Aorta (tissue), 5 donors: Measurements from ENCODE around the gene CMTR2. TPM values are rescaled to one million over a fixed set of nuclear protein-coding genes. Genes with fewer than 3 reads are reported as not detected.

Source experiments
- ATAC-seq: fragments of 200-7000 bp; cut with Tn5 transposase; one replicate; pipeline ENCODE4 v1.9.1; 2022; ENCODE audit warnings: moderate library complexity; ENCODE audit not compliant: low FRiP score
- DNase-seq, 2 donors: peaks; one replicate each; pipeline ENCODE4 v3.0.0-alpha.2; 2020
- H3K27ac ChIP-seq, 2 donors: one replicate each; pipeline ENCODE4 v1.5.1; 2013; ENCODE audit warnings: low read length in 2 of 2, mild to moderate bottlenecking in 2 of 2, moderate library complexity in 2 of 2, control low read depth in 1 of 2, inconsistent platforms in 1 of 2, low read depth in 1 of 2
- H3K27me3 ChIP-seq, 2 donors: one replicate each; pipeline ENCODE4 v1.6.1; 2013; ENCODE audit warnings: control low read depth in 1 of 2, low read length in 1 of 2, mild to moderate bottlenecking in 1 of 2, moderate library complexity in 1 of 2; ENCODE audit not compliant: insufficient read depth in 2 of 2, control insufficient read depth in 1 of 2
- H3K36me3 ChIP-seq, 2 donors: one replicate each; pipeline ENCODE4 v1.6.1; 2013; ENCODE audit warnings: control low read depth in 1 of 2, low read length in 1 of 2, mild to moderate bottlenecking in 1 of 2; ENCODE audit not compliant: insufficient read depth in 2 of 2, control insufficient read depth in 1 of 2
- H3K4me1 ChIP-seq, 2 donors: one replicate each; pipeline ENCODE4 v1.6.1; 2013; ENCODE audit warnings: low read length in 2 of 2, control low read depth in 1 of 2, mild to moderate bottlenecking in 1 of 2, moderate library complexity in 1 of 2; ENCODE audit not compliant: insufficient read depth in 2 of 2, control insufficient read depth in 1 of 2
- H3K4me3 ChIP-seq, 2 donors: one replicate each; pipeline ENCODE4 v1.5.1; 2013; ENCODE audit warnings: low read length in 2 of 2, control low read depth in 1 of 2, mild to moderate bottlenecking in 1 of 2
- H3K9me3 ChIP-seq: one replicate; pipeline ENCODE4 v1.6.1; 2013; ENCODE audit warnings: mild to moderate bottlenecking, low read length; ENCODE audit not compliant: control insufficient read depth
- WGBS, 2 donors: extraction: QIAGEN DNeasy Blood & Tissue Kit; methylation state at CpG; one replicate each; pipeline ENCODE4 v1.1.7; 2013; 5-methylcytosine and 5-hydroxymethylcytosine counted together
- intact Hi-C, 2 donors: fragments of 100-400 bp; cut with DNase I; formaldehyde crosslinking; loops; one replicate each; pipeline versions ENCODE4 v1.14.2 to v1.15.0; 2022
- polyA plus RNA-seq, 2 donors: library from polyadenylated mRNA; stranded (reverse); fragments of 200-250 nt; gene quantifications; one replicate each; pipeline ENCODE4 v1.2.3, GENCODE V29; 2013
- total RNA-seq, 2 donors: library from RNA; stranded (reverse); fragmentation: NEBNext Ultra II Directional; extraction: Animal tissue kit (Norgen Biotek cat#: 25700); gene quantifications; one replicate each; pipeline ENCODE4 v1.2.1, GENCODE V29; 2021
- donor health status: healthy with polysubstance abuse.
- donor health status: Bipolar disorder and iron deficiency.
- donor health status: DM: no; HTN: no; CAD: no.
- donor health status: DM: no; HTN: no; CAD: no.
- donor health status: DM: yes; HTN: yes; CAD: no.

CMTR2 gene
- total and polyA plus RNA-seq, 4 donors = 6.8 to 14.9 (median 10.9) TPM

DNA sequence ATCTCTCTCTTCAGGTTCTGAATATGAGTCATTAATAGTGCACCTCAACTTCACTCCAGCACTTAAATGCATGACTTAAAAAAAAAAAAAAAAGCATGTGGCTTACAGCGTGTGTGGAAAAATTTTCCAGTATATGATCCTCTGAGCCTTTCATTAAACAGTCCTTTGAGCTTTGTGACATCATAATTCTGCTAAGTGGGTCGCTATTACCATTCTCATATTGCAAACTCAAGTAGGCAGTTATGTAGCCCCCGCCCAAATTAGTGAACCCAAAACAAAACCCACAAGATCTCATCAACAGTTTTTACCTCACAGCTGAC lies 672 bp downstream of the CMTR2 start:
- intact Hi-C loops = no loop called here
- WGBS, 2 donors = 6 to 7% methylated on average over 3 of the region's 3 CpGs
- Histone ChIP-seq H3K4me1 (no peaks in the 10 kb centered on the region), H3K36me3 (peaks cover 4 to 16% of the 10 kb centered on the region in 2 donors), H3K27ac (peak overlapping the region in 1 of 2 donors; percentile 69), H3K9me3 (no peaks in the 10 kb centered on the region), H3K4me3 (peak overlapping the region; percentile 51 to 88), H3K27me3 (no peaks in the 10 kb centered on the region)
- no peak for DNase-seq
- no peak for ATAC-seq

DNA sequence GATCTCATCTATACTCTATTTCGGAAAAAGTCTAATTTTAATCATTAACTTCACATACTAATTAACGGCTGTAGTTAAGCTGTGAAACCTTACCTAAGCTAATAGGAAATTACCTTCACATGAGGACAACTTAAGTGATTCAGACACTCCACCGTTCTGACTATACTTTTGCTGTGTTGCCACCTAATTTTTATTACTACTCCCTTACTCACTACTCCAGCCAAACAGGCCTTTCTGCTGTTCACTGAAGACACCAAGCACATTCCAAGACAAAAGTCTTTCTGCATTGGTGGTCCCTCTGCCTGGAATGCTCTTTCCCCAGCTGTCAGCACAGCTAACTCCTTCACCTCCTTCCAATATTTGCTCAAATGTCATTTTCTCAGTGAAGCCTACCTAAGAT lies 1.3 kb downstream of the CMTR2 start:
- ATAC-seq (no peak), DNase-seq (no peak)
- peaks cover 4 to 18% of the 10 kb centered on the region in 2 donors for H3K36me3 ChIP-seq
- H3K4me1 ChIP-seq = no peaks in the 10 kb centered on the region
- intact Hi-C loops = no loop called here
- WGBS, 2 donors = 83 to 88% methylated on average over 3 of the region's 3 CpGs
- H3K9me3 ChIP-seq = no peaks in the 10 kb centered on the region
- no peak overlapping the region for H3K27ac ChIP-seq
- H3K4me3 ChIP-seq = peak overlapping the region in 1 of 2 donors; percentile 51
- H3K27me3 ChIP-seq = no peaks in the 10 kb centered on the region

DNA sequence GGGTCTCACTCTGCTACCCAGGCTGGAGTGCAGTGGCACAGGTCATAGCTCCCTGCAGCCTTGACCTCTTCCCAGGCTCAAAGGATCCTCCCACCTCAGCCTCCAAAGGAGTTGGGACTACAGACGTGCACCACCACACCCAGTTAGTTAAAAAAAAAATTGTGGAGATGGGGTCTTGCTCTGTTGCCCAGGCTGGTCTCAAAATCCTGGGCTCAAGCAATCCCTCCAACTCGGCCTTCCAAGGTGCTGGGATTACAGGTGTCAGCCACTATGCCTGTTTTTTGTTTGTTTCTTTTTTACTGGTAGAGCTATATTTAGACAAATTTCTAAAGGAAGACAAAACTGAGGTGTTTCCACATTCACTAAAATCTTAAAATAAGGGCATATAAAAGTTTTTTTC lies 1.7 kb downstream of the CMTR2 start:
- ATAC-seq (no peak), DNase-seq (no peak)
- no peaks in the 10 kb centered on the region for H3K27me3 ChIP-seq
- H3K36me3 ChIP-seq = peaks cover 4 to 18% of the 10 kb centered on the region in 2 donors
- intact Hi-C loops = no loop called here
- H3K4me3 ChIP-seq = no peak overlapping the region
- H3K9me3 ChIP-seq = no peaks in the 10 kb centered on the region
- H3K4me1 ChIP-seq = no peaks in the 10 kb centered on the region
- WGBS, 2 donors = 92 to 94% methylated on average over 2 of the region's 2 CpGs
- H3K27ac ChIP-seq = no peak overlapping the region

DNA sequence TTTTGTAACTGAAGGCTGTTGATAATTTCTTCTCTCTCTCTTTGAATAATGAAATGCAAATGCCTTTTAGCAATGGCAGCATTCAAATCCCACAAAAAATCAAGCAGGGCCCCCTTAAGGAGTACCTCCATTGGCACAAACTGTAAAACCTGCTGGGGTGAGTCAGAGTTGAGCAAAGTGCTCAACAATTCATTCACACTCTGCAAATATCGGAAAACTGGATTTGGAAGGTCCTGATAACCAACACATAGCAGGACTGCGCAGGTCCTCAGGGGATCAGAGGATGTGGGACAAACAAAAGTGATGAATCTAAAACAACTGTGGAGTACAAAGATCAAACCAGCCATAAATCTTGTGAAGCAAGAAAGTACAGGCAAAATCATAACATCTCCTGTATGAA lies 5.6 kb downstream of the CMTR2 start:
- Histone ChIP-seq H3K27me3 (no peaks in the 10 kb centered on the region), H3K36me3 (peaks cover 4 to 18% of the 10 kb centered on the region in 2 donors), H3K4me1 (no peaks in the 10 kb centered on the region), H3K4me3 (no peak overlapping the region), H3K9me3 (no peaks in the 10 kb centered on the region), H3K27ac (no peak overlapping the region)
- ATAC-seq (no peak), DNase-seq (no peak)
- WGBS, 2 donors = 96 to 98% methylated on average over 2 of the region's 2 CpGs
- intact Hi-C loops = no loop called here

DNA sequence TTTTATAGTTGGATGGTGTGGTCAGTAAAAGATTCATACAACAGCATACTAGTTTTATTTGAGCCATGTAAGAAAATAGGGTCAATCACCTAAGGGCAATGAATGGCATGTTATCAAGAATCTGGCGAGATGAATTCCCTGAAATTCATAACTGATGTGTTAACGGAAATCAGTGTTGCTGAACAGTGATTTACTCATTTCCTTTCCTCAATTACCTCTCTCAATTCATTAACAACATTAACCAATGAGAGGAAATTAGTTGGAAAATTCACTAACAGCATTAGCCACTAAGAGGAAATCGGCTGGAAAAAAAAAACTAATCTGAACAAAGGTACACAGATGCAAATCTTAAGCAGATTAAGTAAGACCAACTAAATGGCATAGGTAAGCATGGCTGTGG lies 6.3 kb downstream of the CMTR2 start:
- Histone ChIP-seq H3K27ac (no peak overlapping the region), H3K4me1 (no peaks in the 10 kb centered on the region), H3K36me3 (peaks cover 4 to 18% of the 10 kb centered on the region in 2 donors), H3K4me3 (no peak overlapping the region), H3K27me3 (no peaks in the 10 kb centered on the region), H3K9me3 (no peaks in the 10 kb centered on the region)
- WGBS, 2 donors = 93 to 96% methylated on average over 3 of the region's 3 CpGs
- no peak for DNase-seq
- intact Hi-C loops = no loop called here
- ATAC-seq = no peak

DNA sequence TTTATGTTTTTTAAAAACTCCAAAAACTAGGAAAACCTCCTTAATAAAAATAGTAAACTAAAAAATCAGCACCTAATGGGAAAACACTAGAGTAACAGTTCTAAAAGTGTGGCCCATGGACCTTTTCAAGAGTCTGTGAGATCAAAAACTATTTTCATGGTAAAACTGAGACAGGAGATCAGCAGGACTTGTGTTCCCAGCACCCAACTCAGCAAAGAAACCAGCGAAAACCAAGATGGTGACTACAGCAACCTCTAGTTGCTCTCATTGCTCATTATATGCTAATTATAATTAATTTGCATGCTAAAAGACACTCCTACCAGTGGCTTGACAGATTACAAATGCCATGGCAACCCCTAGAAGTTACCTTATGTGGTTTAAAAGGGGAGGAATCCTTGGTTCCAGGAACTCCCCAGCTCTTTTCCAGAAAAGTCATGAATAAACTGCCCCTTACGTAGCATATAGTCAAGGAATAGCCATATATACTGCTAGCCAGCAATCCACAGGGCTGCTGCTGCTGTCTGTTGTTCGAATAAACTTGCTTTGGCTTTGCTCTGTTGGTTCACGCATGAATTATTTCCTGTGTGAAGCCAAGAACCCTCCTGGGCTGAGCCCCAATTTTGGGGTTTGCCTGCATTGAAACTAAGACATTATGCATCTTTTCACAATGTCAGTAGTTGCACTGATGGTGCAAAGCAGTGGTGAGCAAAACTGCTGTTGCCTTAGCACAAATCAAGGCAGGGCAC lies 12.4 kb downstream of the CMTR2 start:
- Histone ChIP-seq H3K36me3 (no peaks in the 10 kb centered on the region), H3K4me1 (no peaks in the 10 kb centered on the region), H3K27ac (no peak overlapping the region), H3K4me3 (no peak overlapping the region), H3K9me3 (no peaks in the 10 kb centered on the region), H3K27me3 (no peaks in the 10 kb centered on the region)
- DNase-seq = no peak
- intact Hi-C loops = no loop called here
- ATAC-seq = no peak
- WGBS, 2 donors = 94 to 99% methylated on average over 4 of the region's 4 CpGs

DNA sequence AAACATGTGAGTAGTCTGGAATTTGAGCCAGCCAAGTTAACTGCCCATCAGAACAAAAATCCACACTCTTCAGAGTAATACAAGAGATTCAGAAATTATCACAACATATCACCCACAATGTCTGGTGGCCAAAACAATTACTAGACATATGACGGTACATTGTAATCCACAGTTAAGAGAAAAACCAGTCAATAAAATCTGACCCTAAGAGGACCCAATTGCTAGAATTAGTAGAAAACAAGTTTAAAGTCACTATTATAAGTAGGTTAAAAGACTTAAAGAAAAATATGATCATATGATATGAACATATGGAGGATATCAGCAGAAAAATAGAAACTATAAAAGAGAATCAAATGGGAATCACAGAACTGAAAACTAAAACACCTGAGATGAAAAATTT lies 15.8 kb downstream of the CMTR2 start:
- no peaks in the 10 kb centered on the region for H3K36me3 ChIP-seq
- intact Hi-C loops = no loop called here
- ATAC-seq (no peak), DNase-seq (no peak)
- no peaks in the 10 kb centered on the region for H3K27me3 ChIP-seq
- H3K9me3 ChIP-seq = no peaks in the 10 kb centered on the region
- 94 to 95% methylated on average over 1 of the region's 1 CpG for WGBS, 2 donors
- H3K4me1 ChIP-seq = no peaks in the 10 kb centered on the region
- H3K4me3 ChIP-seq = no peak overlapping the region
- H3K27ac ChIP-seq = no peak overlapping the region

DNA sequence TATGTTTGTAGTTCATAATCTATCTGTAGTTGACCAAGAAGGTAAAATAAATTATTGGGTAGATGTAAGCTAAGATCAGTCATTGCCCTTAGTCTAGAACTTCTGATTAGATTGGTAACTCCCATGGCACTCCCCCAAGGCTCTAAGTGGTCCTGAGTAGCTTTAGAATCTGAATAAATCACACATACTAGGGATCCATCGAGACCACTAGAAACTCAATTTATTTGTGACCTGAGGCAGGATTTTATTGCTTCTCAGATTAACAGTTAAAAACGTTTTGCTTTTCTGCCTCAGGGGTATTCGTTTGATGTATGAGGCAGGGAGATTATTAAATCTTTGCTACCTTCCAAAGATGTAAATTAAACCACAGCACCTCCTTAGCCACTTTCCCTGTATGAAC lies 24.9 kb downstream of the CMTR2 start:
- 42 to 48% methylated on average over 3 of the region's 3 CpGs for WGBS, 2 donors
- Histone ChIP-seq H3K9me3 (no peaks in the 10 kb centered on the region), H3K4me3 (no peak overlapping the region), H3K4me1 (no peaks in the 10 kb centered on the region), H3K27ac (no peak overlapping the region), H3K36me3 (no peaks in the 10 kb centered on the region), H3K27me3 (peaks cover 0 to 1% of the 10 kb centered on the region in 2 donors)
- DNase-seq = no peak
- intact Hi-C loops = no loop called here
- ATAC-seq = no peak

DNA sequence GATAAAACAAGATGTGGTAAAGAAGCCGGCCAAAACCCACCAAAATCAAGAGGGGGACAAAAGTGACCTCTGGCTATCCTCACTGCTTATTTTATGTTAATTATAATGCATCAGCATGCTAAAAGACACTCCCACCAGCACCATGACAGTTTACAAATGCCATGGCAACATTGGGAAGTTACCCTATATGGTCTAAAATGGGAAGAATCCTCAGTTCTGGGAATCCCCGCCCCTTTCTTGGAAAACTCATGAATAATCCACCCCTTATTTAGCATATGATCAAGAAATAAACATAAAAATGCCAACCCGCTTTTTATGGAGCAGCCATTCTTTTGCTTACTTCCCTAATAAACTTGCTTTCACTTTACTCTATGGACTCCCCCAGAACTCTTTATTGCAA lies 25.6 kb downstream of the CMTR2 start:
- intact Hi-C loops = no loop called here
- ATAC-seq (no peak), DNase-seq (no peak)
- Histone ChIP-seq H3K36me3 (no peaks in the 10 kb centered on the region), H3K4me3 (no peak overlapping the region), H3K27ac (no peak overlapping the region), H3K27me3 (peaks cover 0 to 1% of the 10 kb centered on the region in 2 donors), H3K4me1 (no peaks in the 10 kb centered on the region), H3K9me3 (no peaks in the 10 kb centered on the region)
- 85 to 87% methylated on average over 3 of the region's 3 CpGs for WGBS, 2 donors
